Activated CD8-positive, alpha-beta memory T cell treated with anti-CD3 and anti-CD28 coated beads, Interleukin-2, amount 50 U/mL, for 4 hours (primary cell): ENCODE results near the gene EEFSEC.

ENCODE experiments used
- DNase-seq: peaks from one replicate; pipeline ENCODE4 v3.0.0-alpha.2; 2020

The EEFSEC gene

GRCh38 chr3:128275316-128276145 lies 122.2 kb downstream of the EEFSEC start:
- DNase-seq, result no peak

- DNase-seq, result no peak
Observed at GRCh38 chr3:128276146-128276435, 122.8 kb downstream of the EEFSEC start.

GRCh38 chr3:128276577-128277183 lies 123.4 kb downstream of the EEFSEC start:
- DNase-seq, result no peak

GRCh38 chr3:128277378-128278069 lies 124.2 kb downstream of the EEFSEC start:
- no peak for DNase-seq

DNA sequence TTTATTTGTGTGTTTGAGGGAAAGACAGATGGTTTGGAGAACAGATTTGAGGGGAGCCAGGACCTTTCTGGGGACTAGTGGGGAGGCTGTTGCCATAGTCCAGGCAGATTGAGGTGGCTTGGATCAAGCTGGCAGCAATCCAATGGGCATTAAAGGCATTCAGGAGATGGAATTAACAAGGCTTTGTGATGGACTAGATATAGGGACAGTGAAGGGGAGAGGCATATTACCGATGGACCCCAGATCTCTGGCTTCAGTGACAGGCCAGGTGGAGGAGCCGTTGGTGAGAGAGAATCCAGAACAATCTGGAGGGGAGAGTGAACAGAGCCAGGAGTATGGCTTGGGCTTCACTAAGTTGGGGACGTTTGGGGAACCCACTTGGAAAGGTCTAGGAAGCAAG lies 124.8 kb downstream of the EEFSEC start:
- DNase-seq, result no peak

DNA sequence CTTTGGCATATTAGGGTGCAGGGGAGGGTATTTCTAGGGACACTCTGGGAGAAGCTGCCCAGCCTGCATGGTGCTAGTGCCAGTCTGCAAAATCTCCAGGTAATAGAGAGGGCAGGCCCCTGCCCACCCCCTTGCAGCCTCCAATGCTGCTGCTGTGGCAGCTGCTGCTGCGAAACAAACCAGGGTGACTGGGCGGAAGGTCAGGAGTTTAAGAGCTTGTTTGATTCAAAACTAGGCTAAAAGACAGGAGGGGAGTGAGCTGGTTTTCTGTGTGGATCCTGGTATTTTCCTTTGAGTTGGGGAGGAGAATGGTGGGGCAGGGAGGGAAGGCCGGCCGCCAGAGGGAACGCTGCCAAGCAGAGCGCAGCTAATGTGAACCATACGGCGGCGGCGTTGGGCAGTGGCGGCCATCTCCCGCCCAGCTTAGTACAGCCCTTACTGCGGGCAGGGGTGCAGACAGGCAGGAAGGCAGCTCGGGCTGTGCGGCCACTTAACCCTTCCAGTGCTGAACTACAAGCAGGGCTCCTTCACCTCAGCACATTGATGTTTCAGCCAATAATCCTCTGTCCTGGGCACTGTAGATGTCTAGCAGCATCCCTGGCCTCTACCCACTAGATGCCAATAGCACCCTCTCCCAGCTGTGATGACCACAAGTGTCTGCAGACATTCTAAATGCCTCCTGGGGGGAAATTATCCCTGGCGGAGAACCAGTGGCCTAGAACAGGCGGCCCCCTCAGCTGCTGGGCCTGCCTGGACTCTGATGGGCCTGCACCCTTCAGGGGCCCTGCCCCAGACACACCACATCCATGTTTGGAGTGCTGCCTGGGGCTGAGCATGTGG lies 125.7 kb downstream of the EEFSEC start:
- no peak for DNase-seq

DNA sequence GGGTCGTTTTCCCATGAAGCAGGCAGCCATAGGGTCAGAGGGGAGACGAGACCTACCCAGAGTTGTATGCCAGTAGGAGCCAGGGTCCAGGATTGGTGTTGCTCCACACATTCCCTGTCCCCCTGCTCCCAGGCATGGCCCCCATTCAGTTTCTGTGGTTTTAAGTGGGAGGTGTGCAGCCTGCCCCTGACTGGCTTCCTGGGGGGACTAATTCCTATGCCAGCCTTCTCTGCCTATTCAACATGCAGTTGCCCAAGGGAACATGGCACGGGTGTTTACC lies 126.3 kb downstream of the EEFSEC start:
- no peak for DNase-seq

DNA sequence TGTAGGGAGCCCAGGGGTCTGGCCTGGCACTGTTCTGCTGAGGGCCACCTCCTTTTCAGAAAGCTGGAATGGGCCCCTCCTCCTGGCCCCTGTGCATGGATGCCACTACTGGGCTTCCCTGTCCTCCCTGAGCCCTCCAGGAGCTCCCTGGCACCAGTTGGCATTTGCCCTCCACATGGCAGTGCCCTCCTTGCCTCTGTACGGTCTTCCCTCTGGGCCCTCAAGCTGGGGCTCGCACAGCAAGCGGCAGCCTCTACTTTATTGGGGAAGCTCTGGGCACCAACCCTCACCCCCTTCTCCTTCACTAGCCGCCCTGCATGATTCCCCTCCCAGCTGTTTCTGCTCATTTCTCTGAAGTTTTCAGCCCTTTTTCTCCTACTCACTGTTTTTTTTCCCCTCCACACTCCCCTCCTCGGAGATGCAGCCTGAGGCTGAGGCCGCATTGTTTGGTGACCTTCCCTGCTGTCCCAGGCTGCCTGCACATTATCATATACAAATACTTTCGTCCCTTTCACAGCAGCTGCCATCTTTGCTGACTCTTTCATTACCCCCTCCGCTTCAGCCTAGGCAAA lies 127.3 kb downstream of the EEFSEC start:
- no peak for DNase-seq

DNA sequence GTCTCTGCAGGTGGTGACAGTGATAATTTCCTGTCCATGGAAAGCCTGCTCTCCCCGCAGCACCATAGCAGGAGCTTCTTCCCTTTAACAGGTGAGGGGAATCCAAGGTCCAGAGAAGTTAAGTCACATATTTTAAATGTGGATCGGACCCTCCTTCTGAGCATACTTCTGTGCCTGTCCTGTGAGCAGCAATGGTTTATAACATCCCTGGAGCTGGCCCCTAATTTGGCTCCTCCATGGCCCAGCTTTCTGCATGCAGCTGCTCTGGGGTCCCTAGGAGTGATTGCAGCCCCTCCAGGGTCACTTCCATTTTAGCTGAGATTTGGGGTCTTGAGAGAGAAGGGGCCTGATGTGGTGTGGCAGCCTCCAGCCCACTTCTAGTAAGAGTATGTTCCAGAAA lies 127.8 kb downstream of the EEFSEC start:
- DNase-seq, result no peak

DNA sequence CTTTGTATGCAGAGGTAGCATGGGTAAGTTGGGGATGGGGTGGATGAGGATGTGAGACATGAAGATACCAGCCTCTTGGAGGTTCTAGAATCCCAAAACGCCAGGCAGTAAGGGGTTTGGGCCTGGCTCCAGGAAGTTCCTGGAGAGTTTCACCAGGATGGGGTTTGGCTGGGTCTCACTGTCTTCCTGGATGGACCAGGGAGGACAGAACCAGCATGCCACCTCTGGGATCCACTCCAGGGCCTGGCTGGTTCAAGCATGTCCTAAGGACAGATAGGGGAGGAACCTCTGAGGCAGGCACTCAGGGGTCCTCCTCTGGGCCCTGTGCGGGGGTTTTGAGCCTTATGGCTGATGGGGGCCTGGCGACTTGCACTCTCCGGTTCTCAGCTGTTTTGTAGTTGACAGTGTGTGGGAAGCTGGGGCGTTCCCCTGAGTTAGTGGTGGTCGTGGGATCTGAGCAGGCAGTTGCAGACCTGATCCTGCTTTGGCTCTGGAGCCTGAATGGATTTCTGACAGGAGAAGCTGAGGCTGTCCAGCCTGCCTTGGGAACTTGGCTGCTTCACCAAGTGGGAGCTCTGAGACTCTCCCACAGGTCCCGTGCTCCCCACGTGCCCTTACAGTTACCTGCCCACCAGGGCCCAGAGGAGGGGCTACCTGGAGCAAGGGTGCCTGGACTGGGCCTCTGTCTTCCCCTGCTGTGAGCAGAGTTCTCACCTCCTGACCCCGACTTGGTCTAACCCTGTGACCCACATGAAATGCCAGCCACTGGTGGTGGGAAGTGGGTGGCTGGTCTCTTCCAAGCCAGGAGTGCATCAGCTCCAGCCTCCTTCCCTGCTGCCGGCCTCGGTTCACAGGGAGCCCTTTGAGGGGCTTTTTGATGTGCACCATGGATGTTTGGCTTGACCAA lies 128.4 kb downstream of the EEFSEC start:
- no peak for DNase-seq

DNA sequence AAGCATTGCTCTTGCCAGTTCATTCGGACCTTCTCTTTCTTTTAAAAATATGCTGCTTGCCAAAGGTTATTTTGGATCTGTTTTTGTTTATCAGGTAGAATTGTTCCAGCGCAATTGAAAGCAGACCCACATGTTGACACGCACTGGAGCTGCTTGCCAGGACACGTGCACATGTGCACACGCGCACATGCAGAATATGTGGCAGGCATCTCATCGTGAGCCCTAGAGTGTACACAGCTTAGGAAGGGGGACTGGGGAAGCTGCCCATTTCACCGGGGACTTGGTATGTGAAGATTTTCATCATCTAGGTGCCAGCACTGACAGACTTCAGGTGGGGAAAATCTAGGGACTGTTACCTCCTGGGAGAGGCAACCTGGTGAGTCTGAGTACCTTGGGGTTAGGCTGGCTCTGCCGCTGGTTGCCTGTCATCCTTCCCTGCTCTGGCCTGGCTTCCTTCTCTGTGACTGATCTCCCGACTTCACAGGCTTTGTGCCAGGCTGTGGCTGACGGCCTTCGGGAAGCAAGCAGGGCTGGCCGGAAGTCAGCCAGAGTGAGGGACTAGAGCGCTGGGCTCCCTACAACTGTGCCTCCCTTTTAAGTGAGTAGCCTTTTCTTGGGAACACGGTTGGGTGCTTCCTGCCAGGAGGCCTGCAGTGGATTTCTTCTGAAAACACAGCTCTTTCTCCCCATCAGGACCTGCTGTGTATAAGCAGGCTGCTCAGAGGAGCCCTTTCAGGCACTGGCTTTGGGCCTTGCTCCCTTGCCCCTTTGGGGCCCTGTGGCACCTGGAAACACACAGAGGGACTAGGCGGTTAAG lies 129.3 kb downstream of the EEFSEC start:
- DNase-seq, result no peak

DNA sequence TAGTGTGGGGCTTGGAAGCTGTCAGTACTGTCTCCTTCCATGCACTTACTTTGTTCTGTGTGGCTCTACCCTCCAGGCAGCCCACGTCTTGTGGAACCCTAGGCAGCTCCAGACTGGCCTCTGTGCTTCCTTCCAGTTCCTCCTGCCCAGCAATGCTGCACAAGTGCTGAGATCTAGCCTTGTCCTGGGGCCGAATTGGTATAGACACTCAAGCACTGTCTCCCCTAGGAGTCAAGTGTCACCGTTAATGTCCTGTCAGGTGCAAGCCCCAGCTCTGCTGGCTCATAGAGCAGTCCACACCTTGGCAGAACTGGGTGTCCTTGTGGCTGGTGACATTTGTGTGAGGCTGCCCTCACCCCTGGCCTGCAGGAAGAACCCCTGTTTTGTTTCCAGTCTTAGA lies 130.1 kb downstream of the EEFSEC start:
- no peak for DNase-seq

GRCh38 chr3:128285042-128285966 lies 132.0 kb downstream of the EEFSEC start:
- no peak for DNase-seq

DNA sequence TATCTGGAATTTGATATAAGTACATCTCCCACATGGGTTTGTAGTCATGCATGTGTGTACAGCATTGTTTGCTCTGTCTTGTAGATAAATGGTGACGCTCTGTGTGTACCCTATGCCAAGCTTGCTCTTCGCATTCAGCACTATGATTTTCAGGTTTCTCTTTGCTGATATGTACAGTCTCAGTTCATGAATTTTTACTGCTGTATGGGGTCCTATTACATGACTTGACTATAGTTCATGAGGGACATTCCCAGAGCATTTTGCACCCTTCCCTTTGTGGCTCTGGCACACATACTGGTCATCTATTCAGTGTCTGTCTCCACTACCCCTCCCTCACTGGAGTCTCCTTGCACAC lies 132.7 kb downstream of the EEFSEC start:
- no peak for DNase-seq

DNA sequence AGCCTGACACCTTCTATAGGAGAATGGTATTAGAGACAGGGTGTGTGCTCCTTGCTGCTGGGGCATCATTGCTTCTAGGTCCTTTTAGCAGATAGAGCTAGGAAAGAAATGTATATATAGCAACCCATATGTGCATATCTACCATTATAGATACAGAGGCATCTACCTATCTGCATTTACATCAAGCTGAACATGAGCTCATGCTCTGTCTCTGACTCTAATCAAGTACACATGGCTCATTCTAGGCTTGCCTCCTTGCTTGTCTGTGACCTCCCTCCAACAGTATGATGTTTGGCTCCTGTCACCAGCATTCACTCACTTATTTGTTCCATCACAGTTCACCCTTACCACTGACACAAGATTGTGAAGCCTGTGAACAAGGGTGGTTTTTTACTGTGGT lies 133.4 kb downstream of the EEFSEC start:
- no peak for DNase-seq

GRCh38 chr3:128287216-128287615 lies 133.9 kb downstream of the EEFSEC start:
- DNase-seq, result no peak

DNA sequence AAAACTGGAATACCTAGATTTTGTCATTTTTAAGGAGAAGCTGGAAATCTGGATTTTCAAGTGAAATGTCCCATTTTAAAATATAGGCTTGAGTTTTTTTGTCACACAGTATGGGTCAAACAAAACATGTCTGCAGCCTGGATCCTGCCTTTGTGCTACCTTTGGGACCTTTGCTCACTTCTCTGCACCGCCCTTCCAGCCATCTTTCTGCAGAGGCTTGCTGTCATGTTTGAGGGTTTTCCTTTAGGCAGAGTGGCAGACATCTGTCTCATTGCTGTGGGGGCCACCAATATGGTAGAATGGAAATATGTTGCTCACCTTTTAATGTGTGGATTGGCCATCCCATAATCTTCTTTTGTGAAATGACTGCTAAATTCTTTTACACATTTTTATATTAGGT lies 136.3 kb downstream of the EEFSEC start:
- DNase-seq, result no peak

- no peak for DNase-seq
Observed at GRCh38 chr3:128290484-128290883, 137.2 kb downstream of the EEFSEC start.

GRCh38 chr3:128293930-128294329 lies 140.6 kb downstream of the EEFSEC start:
- no peak for DNase-seq

DNA sequence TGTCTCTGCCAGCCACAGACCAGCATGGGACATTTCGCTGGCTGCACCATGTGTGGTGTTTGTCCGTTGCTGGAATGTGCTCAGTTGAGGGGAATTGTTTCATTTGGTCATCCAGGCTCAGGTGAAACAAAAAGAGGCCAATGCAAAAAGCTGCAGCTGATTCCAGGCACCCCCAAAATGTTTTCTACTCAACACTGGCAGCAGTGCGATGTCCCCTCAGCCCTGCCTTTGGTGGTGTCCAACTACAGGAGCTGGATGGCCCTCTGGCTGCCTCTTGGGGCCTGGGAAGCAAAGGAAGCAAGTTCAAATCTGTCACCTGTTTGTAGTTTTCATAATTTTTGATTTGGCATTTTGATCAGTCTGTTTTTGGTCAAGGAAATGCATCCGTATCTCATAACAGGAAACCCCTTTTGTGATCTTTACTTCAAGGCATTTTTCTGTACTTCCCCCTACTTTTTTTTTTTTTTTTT lies 141.8 kb downstream of the EEFSEC start:
- no peak for DNase-seq
